Nephron progenitor cell (in vitro differentiated cells): Measurements from ENCODE around the gene ASTN2.

ENCODE experiments used
- DNase-seq: peaks from one replicate; pipeline ENCODE4 v3.0.0; 2021
- H3K27ac Mint-ChIP-seq: 2 replicates; pipeline ENCODE4 v1.8.0; 2021; ENCODE audit warnings: mild to moderate bottlenecking, moderate library complexity, mixed read lengths
- H3K27me3 Mint-ChIP-seq: 2 replicates; pipeline ENCODE4 v1.8.0; 2021; ENCODE audit warnings: mild to moderate bottlenecking, low read depth, mixed read lengths; ENCODE audit not compliant: poor library complexity
- H3K36me3 Mint-ChIP-seq: 2 replicates; pipeline ENCODE4 v1.8.0; 2021; ENCODE audit warnings: low read depth, mixed read lengths
- H3K4me1 Mint-ChIP-seq: 2 replicates; pipeline ENCODE4 v1.8.0; 2021; ENCODE audit warnings: mixed read lengths
- H3K4me3 Mint-ChIP-seq: 2 replicates; pipeline ENCODE4 v1.8.0; 2021; ENCODE audit warnings: mild to moderate bottlenecking, moderate library complexity, mixed read lengths
- H3K9me3 Mint-ChIP-seq: 2 replicates; pipeline ENCODE4 v1.8.0; 2021; ENCODE audit warnings: mild to moderate bottlenecking, moderate library complexity, mixed read lengths
- TF ChIP-seq, protein P1 (sequence below): fragments of 200-600 bp; sonication (generic); IDR thresholded peaks from 2 replicates; pipeline ENCODE4 v1.5.0; 2021; ENCODE audit warnings: antibody characterized with exemption

ASTN2 gene

DNA sequence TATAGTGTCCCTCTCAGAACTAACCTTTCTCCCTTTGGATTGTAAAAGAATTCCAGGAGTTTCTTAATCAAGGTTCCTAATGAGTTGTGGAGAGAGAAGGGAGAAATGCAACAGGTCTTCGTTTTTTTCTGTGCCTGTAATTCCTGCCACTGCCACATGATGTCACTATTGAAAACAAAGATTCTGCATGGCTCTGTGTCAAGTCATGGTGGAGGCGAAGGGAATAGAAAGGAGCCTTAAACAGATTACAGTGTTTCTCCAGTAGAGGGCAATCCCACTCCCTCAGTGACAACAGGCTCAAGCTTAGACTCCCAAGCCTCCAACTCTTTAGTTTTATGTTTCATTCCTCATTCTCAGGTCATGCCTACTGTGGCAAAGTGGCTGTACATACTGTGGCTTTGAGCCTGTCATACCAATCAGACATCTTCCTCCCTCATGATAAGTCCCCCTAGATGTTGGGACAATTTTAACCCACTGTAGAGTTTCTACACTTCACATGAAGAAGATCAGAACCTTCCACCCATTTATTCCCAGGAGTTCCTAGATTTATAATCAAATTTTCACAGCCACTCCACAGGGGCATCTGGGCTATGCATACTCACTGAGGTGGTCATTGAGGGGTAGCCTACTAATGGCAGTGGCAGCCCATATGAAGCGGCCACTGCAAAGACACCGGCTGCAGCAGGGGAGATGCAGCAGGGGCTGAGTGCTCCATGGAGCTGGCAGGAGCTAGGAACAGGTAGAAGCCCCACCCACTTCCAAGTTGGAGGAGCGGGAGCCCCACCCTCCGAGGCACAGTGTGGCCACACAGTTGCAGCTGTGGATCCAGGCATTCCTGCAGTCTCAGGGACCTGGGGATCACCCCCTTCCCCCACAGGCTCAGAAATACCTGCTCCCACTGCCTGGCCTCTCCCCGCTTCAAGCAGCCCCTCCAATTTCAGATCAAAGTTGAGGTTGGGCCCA is 825.2 kb downstream of the ASTN2 start:
- H3K36me3 Mint-ChIP-seq, result peaks cover 32% of the 10 kb centered on the region
- no peaks in the 10 kb centered on the region for H3K4me1 Mint-ChIP-seq
- H3K27ac Mint-ChIP-seq, result no peak overlapping the region

DNA sequence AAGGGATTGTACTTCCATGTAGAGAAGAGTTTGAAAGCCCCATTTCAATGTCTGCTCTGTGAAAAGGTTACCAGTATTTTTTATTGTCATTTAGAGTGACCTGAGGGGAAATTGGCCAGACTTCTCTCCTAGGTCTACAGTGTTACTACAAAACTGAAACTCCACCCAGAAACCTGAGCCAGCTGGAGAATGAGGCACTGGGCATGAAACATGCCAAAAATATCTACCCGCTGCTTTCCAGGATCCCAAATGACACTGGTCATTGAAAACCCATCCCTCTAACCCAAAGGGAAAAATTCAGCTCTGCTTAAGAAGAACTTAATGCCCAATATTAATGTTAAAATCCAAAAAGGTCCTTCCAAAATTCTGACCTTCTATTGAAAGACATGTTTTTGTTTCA is 826.9 kb downstream of the ASTN2 start:
- H3K9me3 Mint-ChIP-seq, result peaks cover 26% of the 10 kb centered on the region
- H3K27ac Mint-ChIP-seq, result no peak overlapping the region
- peaks cover 6% of the 10 kb centered on the region for H3K4me1 Mint-ChIP-seq
- TF ChIP-seq, protein P1, sequence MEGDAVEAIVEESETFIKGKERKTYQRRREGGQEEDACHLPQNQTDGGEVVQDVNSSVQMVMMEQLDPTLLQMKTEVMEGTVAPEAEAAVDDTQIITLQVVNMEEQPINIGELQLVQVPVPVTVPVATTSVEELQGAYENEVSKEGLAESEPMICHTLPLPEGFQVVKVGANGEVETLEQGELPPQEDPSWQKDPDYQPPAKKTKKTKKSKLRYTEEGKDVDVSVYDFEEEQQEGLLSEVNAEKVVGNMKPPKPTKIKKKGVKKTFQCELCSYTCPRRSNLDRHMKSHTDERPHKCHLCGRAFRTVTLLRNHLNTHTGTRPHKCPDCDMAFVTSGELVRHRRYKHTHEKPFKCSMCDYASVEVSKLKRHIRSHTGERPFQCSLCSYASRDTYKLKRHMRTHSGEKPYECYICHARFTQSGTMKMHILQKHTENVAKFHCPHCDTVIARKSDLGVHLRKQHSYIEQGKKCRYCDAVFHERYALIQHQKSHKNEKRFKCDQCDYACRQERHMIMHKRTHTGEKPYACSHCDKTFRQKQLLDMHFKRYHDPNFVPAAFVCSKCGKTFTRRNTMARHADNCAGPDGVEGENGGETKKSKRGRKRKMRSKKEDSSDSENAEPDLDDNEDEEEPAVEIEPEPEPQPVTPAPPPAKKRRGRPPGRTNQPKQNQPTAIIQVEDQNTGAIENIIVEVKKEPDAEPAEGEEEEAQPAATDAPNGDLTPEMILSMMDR, result no peak
- H3K36me3 Mint-ChIP-seq, result peaks cover 36% of the 10 kb centered on the region
- no peak for DNase-seq
- H3K4me3 Mint-ChIP-seq, result no peak overlapping the region
- no peaks in the 10 kb centered on the region for H3K27me3 Mint-ChIP-seq

More for the DNA sequence above, 825.2 kb downstream of the ASTN2 start:
- Mint-ChIP-seq H3K4me3 (no peak overlapping the region), H3K27me3 (no peaks in the 10 kb centered on the region), H3K9me3 (peaks cover 26% of the 10 kb centered on the region)
- peak; percentile 17 for DNase-seq
- TF ChIP-seq, protein P1, result peak; percentile 46

DNA sequence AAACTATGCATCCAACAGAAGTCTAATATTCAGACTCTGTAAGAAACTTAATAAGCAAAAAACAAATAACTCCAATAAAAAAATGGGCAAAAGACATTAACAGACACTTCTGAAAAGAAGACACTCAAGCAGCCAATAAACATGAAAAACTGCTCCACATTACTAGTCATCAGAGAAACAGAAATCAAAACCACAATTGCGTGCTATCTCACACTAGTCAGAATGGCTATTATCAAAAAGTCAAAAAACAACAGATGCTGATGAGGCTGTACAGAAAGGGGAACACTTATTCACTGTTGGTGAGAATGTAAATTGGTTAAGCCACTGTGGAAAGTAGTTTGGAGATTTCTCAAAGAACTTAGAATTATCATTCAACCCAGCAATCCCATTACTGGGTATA is 829.0 kb downstream of the ASTN2 start:
- TF ChIP-seq, protein P1, result no peak
- H3K27me3 Mint-ChIP-seq, result no peaks in the 10 kb centered on the region
- no peak for DNase-seq
- peaks cover 36% of the 10 kb centered on the region for H3K36me3 Mint-ChIP-seq
- H3K9me3 Mint-ChIP-seq, result peaks cover 26% of the 10 kb centered on the region
- no peak overlapping the region for H3K4me3 Mint-ChIP-seq
- H3K4me1 Mint-ChIP-seq, result peaks cover 24% of the 10 kb centered on the region
- H3K27ac Mint-ChIP-seq, result no peak overlapping the region

DNA sequence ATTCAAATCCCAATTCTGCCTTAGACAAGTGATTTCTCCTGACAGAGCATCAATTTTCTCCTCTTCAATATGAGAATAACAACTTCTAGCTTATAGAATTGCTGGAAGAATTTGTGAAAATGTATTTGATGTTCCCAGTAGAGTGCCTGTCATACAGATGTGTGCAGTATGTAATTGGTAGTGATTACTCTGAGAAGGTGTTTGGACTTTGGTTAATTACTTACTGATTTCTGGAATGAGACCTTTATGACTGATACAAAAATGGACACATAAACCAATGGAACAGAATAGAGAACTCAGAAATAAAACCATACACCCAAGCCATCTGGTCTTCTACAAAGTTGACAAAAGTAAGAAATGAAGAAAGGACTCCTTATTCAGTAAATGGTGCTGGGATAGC is 829.7 kb downstream of the ASTN2 start:
- H3K9me3 Mint-ChIP-seq, result peaks cover 26% of the 10 kb centered on the region
- no peak for DNase-seq
- H3K27ac Mint-ChIP-seq, result no peak overlapping the region
- TF ChIP-seq, protein P1, result no peak
- peaks cover 31% of the 10 kb centered on the region for H3K4me1 Mint-ChIP-seq
- H3K27me3 Mint-ChIP-seq, result no peaks in the 10 kb centered on the region
- no peak overlapping the region for H3K4me3 Mint-ChIP-seq
- peaks cover 36% of the 10 kb centered on the region for H3K36me3 Mint-ChIP-seq

DNA sequence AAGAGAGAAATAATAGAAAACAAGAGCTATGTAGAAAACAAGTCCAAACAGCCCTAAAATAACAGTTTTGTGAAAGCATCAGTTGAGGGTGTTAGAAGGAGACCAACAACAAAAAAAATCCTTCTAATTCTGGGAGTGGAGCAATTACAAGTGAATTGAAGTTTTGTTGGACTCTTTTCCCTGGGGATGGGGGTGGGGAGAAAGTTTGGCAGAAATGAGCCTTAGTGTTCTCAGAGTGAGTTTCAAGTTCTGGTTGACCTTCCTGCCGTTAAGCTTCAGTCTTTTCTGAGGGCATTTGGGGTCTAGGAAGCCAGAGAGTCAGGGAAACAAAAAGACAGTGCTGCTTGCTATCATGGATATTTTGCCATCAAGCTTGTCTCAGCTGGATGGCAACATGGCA is 834.0 kb downstream of the ASTN2 start:
- Mint-ChIP-seq H3K9me3 (no peaks in the 10 kb centered on the region), H3K36me3 (peaks cover 11% of the 10 kb centered on the region), H3K27ac (peak overlapping the region; percentile 52), H3K4me1 (peaks cover 41% of the 10 kb centered on the region), H3K27me3 (no peaks in the 10 kb centered on the region), H3K4me3 (no peak overlapping the region)
- no peak for DNase-seq
- TF ChIP-seq, protein P1, result no peak
